H1 (cell line): ENCODE measurements around the gene GNG7.

ENCODE experiments used
- CTCF ChIP-seq, 3 experiments: IDR thresholded peaks; 1 replicate in 2 of 3; 2 replicates in 1 of 3; pipeline versions ENCODE4 v1.5.1 to v1.6.1; 2011; ENCODE audit warnings: low read length in 3 of 3, mild to moderate bottlenecking in 3 of 3, inconsistent platforms in 2 of 3, low read depth in 1 of 3, moderate library complexity in 1 of 3; ENCODE audit not compliant: insufficient read depth in 1 of 3; ENCODE audit errors: control extremely low read depth in 1 of 3
- RFX5 ChIP-seq: IDR thresholded peaks from 2 replicates; pipeline ENCODE4 v1.6.1; 2011; ENCODE audit warnings: low read depth, low read length, improper control_type of control experiment, borderline replicate concordance
- SP4 ChIP-seq: IDR thresholded peaks from 2 replicates; pipeline ENCODE4 v1.6.1; 2012; ENCODE audit warnings: low read length, inconsistent platforms

DNA sequence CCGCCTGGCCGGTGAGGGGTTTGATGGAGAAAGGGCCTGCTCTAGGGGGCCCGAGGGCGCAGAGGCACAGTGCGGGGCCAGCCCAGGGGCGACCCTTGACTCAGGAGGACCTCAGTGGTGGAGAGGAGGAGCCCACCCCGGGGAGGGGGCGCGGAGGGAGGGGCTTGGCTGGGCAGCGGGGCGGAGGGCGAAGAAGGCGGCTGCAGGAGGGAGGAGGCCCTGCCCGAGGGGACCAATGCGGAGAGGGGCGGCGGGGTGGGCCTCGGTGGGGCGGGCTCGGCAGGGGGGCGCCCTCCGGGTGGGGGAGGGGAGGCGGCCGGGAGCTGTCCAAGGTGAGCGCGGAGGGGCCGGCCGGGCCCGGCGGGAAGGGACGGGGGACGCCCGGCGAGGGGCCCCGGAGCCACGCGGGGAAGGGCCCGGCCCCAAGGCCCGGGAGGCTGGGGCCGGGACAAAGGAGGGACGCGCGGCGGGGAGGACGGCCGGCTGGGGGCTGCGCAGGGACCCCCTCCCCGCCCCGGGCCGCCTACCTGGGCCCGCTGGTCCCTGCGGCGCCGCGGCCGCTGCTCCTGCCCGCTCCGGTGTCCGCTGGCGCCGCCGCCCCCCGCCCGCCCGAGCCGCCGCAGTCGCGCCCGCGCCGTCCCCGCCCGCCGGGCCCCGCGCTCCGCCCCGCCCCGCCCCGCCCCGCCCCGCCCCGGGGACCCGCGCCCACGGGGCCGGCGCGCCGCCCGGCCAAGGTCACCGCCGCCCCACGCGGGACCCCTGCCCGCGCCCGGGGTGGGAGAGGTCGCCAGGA is 18.5 kb upstream of the GNG7 start, which contains the start of gene DIRAS1:
- TF ChIP-seq CTCF (IDR thresholded peaks at IDR 0.05; ENCODE audit: control extremely low read depth in 1 of 3, insufficient read depth in 1 of 3, low read depth in 1 of 3, low read length in 3 of 3) (no peak), RFX5 (no peak), SP4 (no peak)
